ENCODE data around the gene DCK. TPM values are rescaled to one million over a fixed set of nuclear protein-coding genes. Genes with fewer than 3 reads are reported as not detected.

DCK gene
- total RNA-seq, 4 donors from 2014 or later, result 10.9 to 15.2 (median 14.6) TPM

GRCh38 chr4:71062436-71062835 is 69.0 kb downstream of the DCK start:
- Histone ChIP-seq H3K4me3 (replicated peaks in 1 of 3) (no peak overlapping the region), H3K27me3 (no peaks in the 10 kb centered on the region), H3K27ac (no peak overlapping the region), H3K36me3 (no peaks in the 10 kb centered on the region), H3K9me3 (no peaks in the 10 kb centered on the region), H3K4me1 (no peaks in the 10 kb centered on the region)
- no peak for TF ChIP-seq POLR2A (IDR thresholded peaks at IDR 0.05)
- TF ChIP-seq, protein P1, sequence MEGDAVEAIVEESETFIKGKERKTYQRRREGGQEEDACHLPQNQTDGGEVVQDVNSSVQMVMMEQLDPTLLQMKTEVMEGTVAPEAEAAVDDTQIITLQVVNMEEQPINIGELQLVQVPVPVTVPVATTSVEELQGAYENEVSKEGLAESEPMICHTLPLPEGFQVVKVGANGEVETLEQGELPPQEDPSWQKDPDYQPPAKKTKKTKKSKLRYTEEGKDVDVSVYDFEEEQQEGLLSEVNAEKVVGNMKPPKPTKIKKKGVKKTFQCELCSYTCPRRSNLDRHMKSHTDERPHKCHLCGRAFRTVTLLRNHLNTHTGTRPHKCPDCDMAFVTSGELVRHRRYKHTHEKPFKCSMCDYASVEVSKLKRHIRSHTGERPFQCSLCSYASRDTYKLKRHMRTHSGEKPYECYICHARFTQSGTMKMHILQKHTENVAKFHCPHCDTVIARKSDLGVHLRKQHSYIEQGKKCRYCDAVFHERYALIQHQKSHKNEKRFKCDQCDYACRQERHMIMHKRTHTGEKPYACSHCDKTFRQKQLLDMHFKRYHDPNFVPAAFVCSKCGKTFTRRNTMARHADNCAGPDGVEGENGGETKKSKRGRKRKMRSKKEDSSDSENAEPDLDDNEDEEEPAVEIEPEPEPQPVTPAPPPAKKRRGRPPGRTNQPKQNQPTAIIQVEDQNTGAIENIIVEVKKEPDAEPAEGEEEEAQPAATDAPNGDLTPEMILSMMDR (IDR thresholded peaks at IDR 0.05), result no peak
- no peak for DNase-seq
- 86 to 88% methylated on average over 2 of the region's 2 CpGs for WGBS, 2 donors
- intact Hi-C loops (cut with DNase I), result no loop called here

DNA sequence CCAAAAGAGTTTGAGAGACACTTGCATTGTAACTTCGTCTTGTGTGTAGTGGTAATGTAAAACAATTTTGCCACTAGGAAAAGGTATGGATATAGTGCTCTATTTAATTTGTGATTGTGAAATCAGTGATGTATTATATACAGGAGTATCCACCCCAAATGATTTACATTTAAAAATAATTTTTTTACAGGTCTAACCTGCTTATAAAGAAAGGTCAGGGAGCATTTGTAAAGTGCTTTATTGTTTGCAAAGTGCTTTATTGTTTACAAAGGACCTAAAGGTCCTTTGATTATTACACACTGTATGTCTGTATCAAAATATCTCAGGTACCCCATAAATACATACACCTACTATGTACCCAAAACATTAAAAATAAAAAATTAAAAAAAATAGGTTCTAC is 70.3 kb downstream of the DCK start:
- WGBS, 2 donors, result 99 to 100% methylated on average over 1 of the region's 1 CpG
- TF ChIP-seq POLR2A (IDR thresholded peaks at IDR 0.05), result no peak
- TF ChIP-seq, protein P1 (IDR thresholded peaks at IDR 0.05), result no peak

GRCh38 chr4:71064521-71064920 is 71.1 kb downstream of the DCK start:
- no peak for DNase-seq
- no peaks in the 10 kb centered on the region for H3K4me1 ChIP-seq
- no peak overlapping the region for H3K4me3 ChIP-seq (replicated peaks in 1 of 3)
- H3K9me3 ChIP-seq, result no peaks in the 10 kb centered on the region
- no peaks in the 10 kb centered on the region for H3K36me3 ChIP-seq
- TF ChIP-seq, protein P1 (IDR thresholded peaks at IDR 0.05), result no peak
- TF ChIP-seq POLR2A (IDR thresholded peaks at IDR 0.05), result no peak
- intact Hi-C loops (cut with DNase I), result no loop called here
- WGBS, 2 donors, result 92 to 94% methylated on average over 6 of the region's 6 CpGs
- no peak overlapping the region for H3K27ac ChIP-seq
- H3K27me3 ChIP-seq, result no peaks in the 10 kb centered on the region

More for the DNA sequence above, 70.3 kb downstream of the DCK start:
- H3K27me3 ChIP-seq, result no peaks in the 10 kb centered on the region
- intact Hi-C loops (cut with DNase I), result no loop called here
- H3K36me3 ChIP-seq, result no peaks in the 10 kb centered on the region
- H3K9me3 ChIP-seq, result no peaks in the 10 kb centered on the region
- no peak for DNase-seq
- H3K4me1 ChIP-seq, result no peaks in the 10 kb centered on the region
- H3K27ac ChIP-seq, result no peak overlapping the region
- no peak overlapping the region for H3K4me3 ChIP-seq (replicated peaks in 1 of 3)

DNA sequence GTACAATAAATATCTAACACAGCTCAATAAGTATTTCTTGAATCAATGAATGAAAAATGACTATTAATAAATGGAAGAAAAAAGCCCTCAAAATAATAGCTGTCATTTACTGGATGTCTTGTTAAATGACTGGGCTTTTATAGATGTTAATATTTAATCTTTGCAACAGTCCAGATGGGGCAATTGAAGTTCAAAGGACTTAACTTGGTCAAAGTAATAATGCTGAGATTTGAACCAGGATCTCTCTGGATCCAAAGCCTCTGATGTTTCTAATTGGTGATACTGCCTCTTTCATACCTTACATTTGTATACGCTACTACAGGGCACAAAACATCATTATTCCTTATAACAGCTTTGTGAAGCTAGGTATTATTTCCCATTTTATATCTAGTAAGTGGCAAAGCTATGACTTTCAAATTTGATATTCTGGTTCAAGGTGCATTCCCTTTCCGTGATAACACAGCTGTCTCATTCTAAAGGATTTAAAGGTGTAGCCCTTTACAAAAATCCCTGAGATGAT is 72.6 kb downstream of the DCK start:
- H3K27me3 ChIP-seq, result no peaks in the 10 kb centered on the region
- no peaks in the 10 kb centered on the region for H3K36me3 ChIP-seq
- TF ChIP-seq, protein P1 (IDR thresholded peaks at IDR 0.05), result no peak
- TF ChIP-seq POLR2A (IDR thresholded peaks at IDR 0.05), result no peak
- no peaks in the 10 kb centered on the region for H3K4me1 ChIP-seq
- intact Hi-C loops (cut with DNase I), result no loop called here
- no peak overlapping the region for H3K27ac ChIP-seq
- no peak overlapping the region for H3K4me3 ChIP-seq (replicated peaks in 1 of 3)
- no peak for DNase-seq
- 95 to 97% methylated on average over 2 of the region's 2 CpGs for WGBS, 2 donors
- H3K9me3 ChIP-seq, result no peaks in the 10 kb centered on the region

DNA sequence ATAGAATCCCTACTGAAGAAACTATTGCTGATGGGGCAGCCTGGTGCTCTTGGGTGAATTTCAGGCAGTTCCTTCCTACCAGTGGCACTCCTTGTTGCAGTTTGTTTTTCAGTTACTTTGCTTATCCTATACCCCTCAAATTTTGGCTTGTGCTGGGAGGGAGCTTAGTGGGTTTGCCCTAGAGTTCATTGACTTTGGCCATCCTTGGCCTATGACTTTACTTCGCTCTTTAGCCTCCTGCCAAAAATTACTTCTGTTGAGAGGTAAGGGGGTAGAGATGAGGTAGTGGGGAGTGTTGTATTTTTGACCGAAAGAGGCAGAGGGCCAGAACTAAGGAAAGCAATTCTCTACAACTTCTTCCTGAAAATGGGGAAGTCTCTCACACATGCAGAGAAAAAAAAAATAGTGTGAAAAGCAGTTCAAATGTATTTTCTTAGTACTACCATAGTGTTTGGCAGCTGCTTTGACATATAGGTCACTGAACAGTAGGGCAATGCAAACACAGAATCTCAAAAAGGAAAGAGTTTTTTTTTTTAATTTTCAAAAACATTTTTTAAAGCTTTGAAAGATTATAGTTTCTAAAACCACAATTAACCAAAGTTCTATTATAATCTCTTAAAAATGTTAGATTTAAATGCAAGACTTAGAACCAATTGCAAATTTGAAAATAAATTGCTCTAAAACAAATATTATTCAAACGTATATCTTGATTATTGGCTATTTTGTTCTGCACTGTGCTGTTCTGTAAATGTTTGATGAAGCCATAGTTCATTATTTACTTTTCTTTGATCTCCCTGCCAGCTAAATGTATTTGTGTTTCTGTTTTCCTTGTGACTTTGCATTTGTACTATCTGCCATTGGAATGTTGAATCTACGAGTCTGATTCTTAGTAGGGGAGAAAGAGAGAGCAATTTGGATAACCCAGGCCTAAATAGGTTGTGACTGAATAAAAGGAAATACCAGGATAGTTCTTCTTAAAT is 73.6 kb downstream of the DCK start:
- TF ChIP-seq POLR2A (IDR thresholded peaks at IDR 0.05), result no peak
- TF ChIP-seq, protein P1 (IDR thresholded peaks at IDR 0.05), result no peak
- Histone ChIP-seq H3K9me3 (no peaks in the 10 kb centered on the region), H3K27ac (no peak overlapping the region), H3K36me3 (no peaks in the 10 kb centered on the region), H3K4me1 (no peaks in the 10 kb centered on the region), H3K4me3 (replicated peaks in 1 of 3) (no peak overlapping the region), H3K27me3 (no peaks in the 10 kb centered on the region)
- 84 to 87% methylated on average over 4 of the region's 4 CpGs for WGBS, 2 donors
- no peak for DNase-seq
- intact Hi-C loops (cut with DNase I), result no loop called here
